Endodermal cell (in vitro differentiated cells): ENCODE results near the gene NPAS3. TPM values are rescaled to one million over a fixed set of nuclear protein-coding genes. Genes with fewer than 3 reads are reported as not detected.

ENCODE experiments used
- DNase-seq: peaks from one replicate; pipeline ENCODE4 v3.0.0-alpha.2; 2017
- H3K27ac ChIP-seq: 2 replicates; pipeline ENCODE4 v1.5.1; 2013; ENCODE audit warnings: mild to moderate bottlenecking, low read depth, low read length, moderate library complexity
- H3K27me3 ChIP-seq: 2 replicates; pipeline ENCODE4 v1.6.1; 2013; ENCODE audit warnings: mild to moderate bottlenecking, low read length, moderate library complexity; ENCODE audit not compliant: insufficient read depth, control insufficient read depth, poor library complexity, severe bottlenecking
- H3K36me3 ChIP-seq: 2 replicates; pipeline ENCODE4 v1.7.0; 2013; ENCODE audit warnings: mild to moderate bottlenecking, low read length, moderate library complexity; ENCODE audit not compliant: control insufficient read depth, insufficient read depth
- H3K4me1 ChIP-seq: one replicate; pipeline ENCODE4 v1.7.0; 2013; ENCODE audit warnings: low read length; ENCODE audit not compliant: control insufficient read depth, insufficient read depth
- H3K4me3 ChIP-seq: 2 replicates; pipeline ENCODE4 v1.5.1; 2013; ENCODE audit warnings: mild to moderate bottlenecking, low read length, moderate library complexity
- H3K9ac ChIP-seq: 2 replicates; pipeline ENCODE4 v1.6.1; 2013; ENCODE audit warnings: mild to moderate bottlenecking, low read length, moderate library complexity; ENCODE audit not compliant: poor library complexity, severe bottlenecking; ENCODE audit errors: extremely low read depth
- H3K9me3 ChIP-seq: 2 replicates; pipeline ENCODE4 v1.6.1; 2013; ENCODE audit warnings: mild to moderate bottlenecking, low read length, moderate library complexity; ENCODE audit not compliant: control insufficient read depth
- H3K27ac Mint-ChIP-seq: 2 replicates; pipeline ENCODE4 v1.8.0; 2020; ENCODE audit warnings: mixed read lengths
- H3K27me3 Mint-ChIP-seq: 2 replicates; pipeline ENCODE4 v1.8.0; 2021; ENCODE audit warnings: mild to moderate bottlenecking, mixed read lengths; ENCODE audit not compliant: insufficient read depth
- H3K36me3 Mint-ChIP-seq: 2 replicates; pipeline ENCODE4 v1.8.0; 2020; ENCODE audit warnings: low read depth, mixed read lengths
- H3K4me1 Mint-ChIP-seq: 2 replicates; pipeline ENCODE4 v1.8.0; 2020; ENCODE audit warnings: mixed read lengths
- H3K4me3 Mint-ChIP-seq: 2 replicates; pipeline ENCODE4 v1.8.0; 2020; ENCODE audit warnings: mild to moderate bottlenecking, moderate library complexity, mixed read lengths
- H3K9me3 Mint-ChIP-seq: 2 replicates; pipeline ENCODE4 v1.8.0; 2020; ENCODE audit warnings: mild to moderate bottlenecking, mixed read lengths
- WGBS, 2 experiments: methylation state at CpG; one replicate each; pipeline versions ENCODE4 v1.1.5 to v1.1.7; 2013; ENCODE audit warnings: missing lambda C conversion rate in 2 of 2, mixed read lengths in 1 of 2; ENCODE audit not compliant: insufficient coverage in 1 of 2, insufficient read length in 1 of 2; 5-methylcytosine and 5-hydroxymethylcytosine counted together
- total RNA-seq, 2 donors: library from RNA; stranded (reverse); fragmentation: NEBNext Ultra II Directional in 1 of 2; extraction: Animal tissue kit (Norgen Biotek cat#: 25700) in 1 of 2; gene quantifications; 2 replicates in 1 of 2; 3 replicates in 1 of 2; pipeline ENCODE4 v1.2.1, GENCODE V29; 2021
- TF ChIP-seq, protein P1 (sequence below): fragments of 200-600 bp; sonication (generic); conservative IDR thresholded peaks from 2 replicates; pipeline ENCODE4 v1.5.0; 2021; ENCODE audit warnings: antibody characterized with exemption, mild to moderate bottlenecking

The NPAS3 gene
- total RNA-seq, 2 donors from 2014 or later: 1.4 to 1.6 TPM

- Mint-ChIP-seq H3K27ac (no peak overlapping the region), H3K9me3 (peaks cover 9% of the 10 kb centered on the region), H3K27me3 (no peaks in the 10 kb centered on the region), H3K4me1 (peaks cover 9% of the 10 kb centered on the region), H3K4me3 (no peak overlapping the region), H3K36me3 (no peaks in the 10 kb centered on the region)
- Histone ChIP-seq H3K4me3 (no peak overlapping the region), H3K27me3 (no peaks in the 10 kb centered on the region), H3K27ac (no peak overlapping the region), H3K4me1 (peaks cover 5% of the 10 kb centered on the region), H3K9ac (no peak overlapping the region), H3K36me3 (no peaks in the 10 kb centered on the region), H3K9me3 (no peaks in the 10 kb centered on the region)
- TF ChIP-seq, protein P1, sequence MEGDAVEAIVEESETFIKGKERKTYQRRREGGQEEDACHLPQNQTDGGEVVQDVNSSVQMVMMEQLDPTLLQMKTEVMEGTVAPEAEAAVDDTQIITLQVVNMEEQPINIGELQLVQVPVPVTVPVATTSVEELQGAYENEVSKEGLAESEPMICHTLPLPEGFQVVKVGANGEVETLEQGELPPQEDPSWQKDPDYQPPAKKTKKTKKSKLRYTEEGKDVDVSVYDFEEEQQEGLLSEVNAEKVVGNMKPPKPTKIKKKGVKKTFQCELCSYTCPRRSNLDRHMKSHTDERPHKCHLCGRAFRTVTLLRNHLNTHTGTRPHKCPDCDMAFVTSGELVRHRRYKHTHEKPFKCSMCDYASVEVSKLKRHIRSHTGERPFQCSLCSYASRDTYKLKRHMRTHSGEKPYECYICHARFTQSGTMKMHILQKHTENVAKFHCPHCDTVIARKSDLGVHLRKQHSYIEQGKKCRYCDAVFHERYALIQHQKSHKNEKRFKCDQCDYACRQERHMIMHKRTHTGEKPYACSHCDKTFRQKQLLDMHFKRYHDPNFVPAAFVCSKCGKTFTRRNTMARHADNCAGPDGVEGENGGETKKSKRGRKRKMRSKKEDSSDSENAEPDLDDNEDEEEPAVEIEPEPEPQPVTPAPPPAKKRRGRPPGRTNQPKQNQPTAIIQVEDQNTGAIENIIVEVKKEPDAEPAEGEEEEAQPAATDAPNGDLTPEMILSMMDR: no peak
- DNase-seq: no peak
- 93 to 100% methylated on average over 1 to 3 of the region's 3 CpGs for WGBS, 2 experiments
Observed at GRCh38 chr14:33835677-33836076, 897.0 kb downstream of the NPAS3 start.

DNA sequence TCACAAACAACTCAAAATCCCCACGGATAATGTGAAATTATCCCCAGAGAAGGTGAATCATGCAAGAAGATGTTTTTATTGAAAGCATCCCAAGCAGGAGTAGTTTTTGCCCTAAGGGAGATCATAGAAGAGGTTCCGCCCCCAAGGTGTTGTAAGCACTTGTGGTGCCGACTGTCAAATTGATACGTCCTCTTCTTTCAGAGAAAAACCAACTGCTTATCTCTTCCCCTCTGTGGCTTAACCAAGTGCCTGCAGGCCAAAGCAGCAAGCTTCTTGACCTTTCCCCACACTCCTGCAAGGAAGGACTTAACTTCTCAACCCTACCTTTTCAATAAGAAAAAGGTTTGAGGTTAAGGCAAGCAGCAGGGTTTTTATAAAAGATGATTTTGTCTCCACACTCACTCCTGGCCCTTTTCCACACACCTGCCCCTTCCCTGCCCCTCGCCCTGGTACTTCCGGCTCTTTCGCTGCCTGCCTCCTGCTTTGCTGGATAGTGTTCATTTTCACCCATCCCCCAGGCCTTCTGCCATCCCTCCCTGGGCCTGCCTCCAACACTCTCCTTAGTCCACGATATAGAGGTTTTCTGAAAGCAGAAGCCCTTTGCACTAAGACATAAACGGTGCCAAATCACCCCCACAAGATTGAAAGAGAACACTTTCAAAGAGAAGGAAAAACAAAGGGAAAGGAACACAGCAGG is 897.7 kb downstream of the NPAS3 start:
- TF ChIP-seq, protein P1: no peak
- H3K4me3 ChIP-seq: no peak overlapping the region
- no peaks in the 10 kb centered on the region for H3K27me3 Mint-ChIP-seq
- peaks cover 5% of the 10 kb centered on the region for H3K4me1 ChIP-seq
- H3K4me3 Mint-ChIP-seq: no peak overlapping the region
- H3K36me3 ChIP-seq: no peaks in the 10 kb centered on the region
- H3K27ac Mint-ChIP-seq: no peak overlapping the region
- H3K9me3 ChIP-seq: no peaks in the 10 kb centered on the region
- H3K27ac ChIP-seq: no peak overlapping the region
- no peaks in the 10 kb centered on the region for H3K27me3 ChIP-seq
- no peaks in the 10 kb centered on the region for H3K36me3 Mint-ChIP-seq
- H3K9ac ChIP-seq: no peak overlapping the region
- peaks cover 9% of the 10 kb centered on the region for H3K4me1 Mint-ChIP-seq
- peaks cover 3% of the 10 kb centered on the region for H3K9me3 Mint-ChIP-seq
- WGBS, 2 experiments: 82% methylated on average over 9 of the region's 9 CpGs; no CpG with 5 or more reads in 1 of the 2 experiments
- DNase-seq: no peak

- Mint-ChIP-seq H3K36me3 (no peaks in the 10 kb centered on the region), H3K9me3 (peaks cover 3% of the 10 kb centered on the region), H3K4me3 (no peak overlapping the region), H3K27me3 (no peaks in the 10 kb centered on the region), H3K27ac (no peak overlapping the region), H3K4me1 (peaks cover 9% of the 10 kb centered on the region)
- 67 to 88% methylated on average over 5 to 10 of the region's 10 CpGs for WGBS, 2 experiments
- TF ChIP-seq, protein P1: no peak
- H3K27ac ChIP-seq: no peak overlapping the region
- DNase-seq: no peak
- H3K27me3 ChIP-seq: no peaks in the 10 kb centered on the region
- no peak overlapping the region for H3K9ac ChIP-seq
- H3K9me3 ChIP-seq: no peaks in the 10 kb centered on the region
- H3K4me3 ChIP-seq: no peak overlapping the region
- H3K36me3 ChIP-seq: no peaks in the 10 kb centered on the region
- H3K4me1 ChIP-seq: peaks cover 5% of the 10 kb centered on the region
Observed at GRCh38 chr14:33836900-33837577, 898.4 kb downstream of the NPAS3 start.
